Renal pelvis (tissue), 4 donors: Measurements from ENCODE around the gene GUCY2D. TPM values are rescaled to one million over a fixed set of nuclear protein-coding genes. Genes with fewer than 3 reads are reported as not detected.

Source experiments
- DNase-seq: peaks from one replicate; pipeline ENCODE4 v3.0.0-alpha.2; 2013
- polyA plus RNA-seq, 3 donors: library from polyadenylated mRNA; unstranded; fragments of 120-200 nt; gene quantifications; one replicate each; pipeline ENCODE4 v1.2.1, GENCODE V29; 2013; ENCODE audit not compliant: insufficient read length in 3 of 3

The GUCY2D gene
- polyA plus RNA-seq, 3 donors, result 0.22 to 0.87 (median 0.40) TPM

GRCh38 chr17:7989781-7990655 is 12.4 kb upstream of the GUCY2D start:
- DNase-seq, result peak; percentile 80

GRCh38 chr17:7992516-7992915 is 9.9 kb upstream of the GUCY2D start:
- no peak for DNase-seq

- DNase-seq, result no peak
These were observed 9.5 kb upstream of the GUCY2D start for GRCh38 chr17:7992924-7993323.

GRCh38 chr17:7993972-7994589 is 8.3 kb upstream of the GUCY2D start:
- no peak for DNase-seq

GRCh38 chr17:7995724-7996123 is 6.7 kb upstream of the GUCY2D start:
- DNase-seq, result no peak

- no peak for DNase-seq
These were observed 5.2 kb upstream of the GUCY2D start for GRCh38 chr17:7997186-7997585.

- DNase-seq, result no peak
These were observed 542 bp downstream of the GUCY2D start for GRCh38 chr17:8002721-8003593.

- no peak for DNase-seq
These were observed 1.3 kb downstream of the GUCY2D start for GRCh38 chr17:8003594-8004181.

- no peak for DNase-seq
These were observed 2.5 kb downstream of the GUCY2D start for GRCh38 chr17:8004899-8005298.

- no peak for DNase-seq
These were observed 2.9 kb downstream of the GUCY2D start for GRCh38 chr17:8005357-8005756.

GRCh38 chr17:8005967-8006730 is 3.7 kb downstream of the GUCY2D start:
- DNase-seq, result no peak

GRCh38 chr17:8006836-8007680 is 4.6 kb downstream of the GUCY2D start:
- no peak for DNase-seq

GRCh38 chr17:8007836-8008235 is 5.4 kb downstream of the GUCY2D start:
- no peak for DNase-seq

GRCh38 chr17:8012045-8012580 is 9.7 kb downstream of the GUCY2D start:
- no peak for DNase-seq

- no peak for DNase-seq
These were observed 10.7 kb downstream of the GUCY2D start for GRCh38 chr17:8012996-8013640.

GRCh38 chr17:8013731-8014557 is 11.5 kb downstream of the GUCY2D start:
- no peak for DNase-seq

- no peak for DNase-seq
These were observed 12.1 kb downstream of the GUCY2D start for GRCh38 chr17:8014558-8014850.

GRCh38 chr17:8015236-8015956 is 13.0 kb downstream of the GUCY2D start:
- DNase-seq, result no peak
